K562 (cell line): ENCODE data around the gene EMD. TPM values are rescaled to one million over a fixed set of nuclear protein-coding genes. Genes with fewer than 3 reads are reported as not detected.
A peak's percentile ranks its signal among the peaks of the same experiment; 100 is the strongest.

ENCODE experiments used
- MGA ChIP-seq: fragments of 450-650 bp; IDR thresholded peaks from 2 replicates; pipeline ENCODE4 v1.6.1; 2016; ENCODE audit warnings: mild to moderate bottlenecking, moderate library complexity
- RB1 ChIP-seq: fragments of 450-650 bp; IDR thresholded peaks from 2 replicates; pipeline ENCODE4 v1.6.1; 2017; ENCODE audit warnings: low read depth, mild to moderate bottlenecking
- RBM14 ChIP-seq: fragments of 200-400 bp; formaldehyde crosslinking; IDR thresholded peaks from 2 replicates; pipeline ENCODE4 v1.6.1; 2018; ENCODE audit warnings: low read depth, mild to moderate bottlenecking, low read length, moderate library complexity, borderline replicate concordance; ENCODE audit not compliant: insufficient read depth
- TAF15 ChIP-seq: fragments of 200-400 bp; formaldehyde crosslinking; IDR thresholded peaks from 2 replicates; pipeline ENCODE4 v1.6.1; 2017; ENCODE audit warnings: mild to moderate bottlenecking, low read depth, low read length, moderate library complexity
- polyA plus RNA-seq, 8 experiments: library from polyadenylated mRNA; depleted of rRNA in 4 of 8; stranded (reverse) in 5 of 8; unstranded in 3 of 8; fragments of >200 nt; fragmentation: Nextera tagmentation in 2 of 8; fragmentation: Illumina TruSeq in 1 of 8; extraction: Ambion mirVana in 2 of 8; extraction: Trizol in 1 of 8; gene quantifications; 2 replicates each; pipeline versions ENCODE4 v1.2.1 to v1.2.3, GENCODE V29; 2011 to 2014; ENCODE audit warnings: inconsistent platforms in 1 of 8, missing spikeins in 1 of 8
- total RNA-seq, 7 experiments: library from RNA; depleted of rRNA in 6 of 7; stranded (reverse); fragments of >200 nt in 6 of 7; fragmentation: Illumina TruSeq in 2 of 7; extraction: Trizol in 2 of 7; gene quantifications; 2 replicates each; pipeline versions ENCODE4 v1.2.1 to v1.2.3, GENCODE V29; 2011 to 2021; ENCODE audit warnings: low replicate concordance in 1 of 7
- TF ChIP-seq, protein P1 (sequence below), 3 experiments: fragments of 200-800 bp in 1 of 3; fragments of 250-450 bp in 1 of 3; fragments of 450-650 bp in 1 of 3; sonication (Bioruptor Pico) in 1 of 3; sonication (Bioruptor generic) in 1 of 3; formaldehyde crosslinking in 1 of 3; IDR thresholded peaks; 2 replicates each; pipeline versions ENCODE4 v1.6.1 to v1.8.0; 2016 to 2022; ENCODE audit warnings: mild to moderate bottlenecking in 2 of 3, missing genetic modification characterization in 2 of 3, missing compliant biosample characterization in 1 of 3, moderate library complexity in 1 of 3
- TF ChIP-seq, protein P2 (sequence below), 3 experiments: IDR thresholded peaks in 2 of 3; conservative IDR thresholded peaks in 1 of 3; 2 replicates each; pipeline ENCODE4 v1.5.1; 2011 to 2012; ENCODE audit warnings: low read length in 3 of 3, mild to moderate bottlenecking in 3 of 3, control low read depth in 2 of 3, improper control_type of control experiment in 1 of 3, inconsistent platforms in 1 of 3, low read depth in 1 of 3, mixed read lengths in 1 of 3, moderate library complexity in 1 of 3; ENCODE audit not compliant: insufficient read depth in 2 of 3

EMD gene
- total and polyA plus RNA-seq, 9 of the 15 experiments (the other 6 are each of a cell fraction or from before 2014, with no cell fraction given): 2.3 to 206 (median 61.9) TPM

DNA sequence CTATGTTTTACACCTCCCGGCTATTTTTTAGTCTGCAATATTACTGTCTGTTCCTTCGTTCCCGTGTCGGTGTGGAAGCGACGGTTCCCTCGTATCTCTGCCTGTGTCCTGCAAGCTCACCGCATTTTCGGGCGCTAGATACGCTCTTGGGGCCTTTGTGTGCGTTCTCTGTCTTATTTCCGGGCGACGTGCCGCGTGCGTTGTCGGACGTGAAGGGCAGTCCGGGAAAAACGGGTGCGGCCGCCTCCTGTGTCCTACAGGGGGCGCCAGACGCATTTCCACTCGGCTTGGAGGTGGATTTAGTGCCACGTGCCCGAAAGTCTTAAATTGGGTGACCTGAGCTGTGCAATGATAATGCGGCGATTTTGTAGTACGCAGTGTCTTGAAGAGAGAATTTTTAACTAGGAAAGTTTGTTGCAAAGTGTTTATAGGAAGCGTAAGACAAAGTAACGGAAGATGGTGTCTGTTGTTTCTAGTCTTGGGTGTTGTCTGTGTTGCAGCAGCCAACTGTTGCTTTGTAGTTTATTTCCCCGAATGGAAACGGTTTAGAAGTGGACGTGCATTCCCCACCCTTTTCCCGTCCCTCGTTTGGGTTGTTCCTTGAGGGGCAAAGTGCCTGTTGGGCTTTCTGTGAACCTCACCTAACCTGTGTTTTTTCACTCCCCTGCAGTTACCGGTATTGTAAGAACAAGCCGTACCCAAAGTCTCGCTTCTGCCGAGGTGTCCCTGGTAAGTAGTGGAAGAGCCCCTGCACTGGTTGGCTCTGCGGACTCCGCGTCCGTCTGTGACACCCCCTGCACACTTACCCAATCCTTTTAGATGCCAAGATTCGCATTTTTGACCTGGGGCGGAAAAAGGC, 19.8 kb downstream of the EMD start (continued):
- TF ChIP-seq MGA: peak; percentile 89
- 0 out of 2 replicates have a peak, but pooled peaks have one; percentile 7 for TF ChIP-seq RB1
- TF ChIP-seq, protein P1, sequence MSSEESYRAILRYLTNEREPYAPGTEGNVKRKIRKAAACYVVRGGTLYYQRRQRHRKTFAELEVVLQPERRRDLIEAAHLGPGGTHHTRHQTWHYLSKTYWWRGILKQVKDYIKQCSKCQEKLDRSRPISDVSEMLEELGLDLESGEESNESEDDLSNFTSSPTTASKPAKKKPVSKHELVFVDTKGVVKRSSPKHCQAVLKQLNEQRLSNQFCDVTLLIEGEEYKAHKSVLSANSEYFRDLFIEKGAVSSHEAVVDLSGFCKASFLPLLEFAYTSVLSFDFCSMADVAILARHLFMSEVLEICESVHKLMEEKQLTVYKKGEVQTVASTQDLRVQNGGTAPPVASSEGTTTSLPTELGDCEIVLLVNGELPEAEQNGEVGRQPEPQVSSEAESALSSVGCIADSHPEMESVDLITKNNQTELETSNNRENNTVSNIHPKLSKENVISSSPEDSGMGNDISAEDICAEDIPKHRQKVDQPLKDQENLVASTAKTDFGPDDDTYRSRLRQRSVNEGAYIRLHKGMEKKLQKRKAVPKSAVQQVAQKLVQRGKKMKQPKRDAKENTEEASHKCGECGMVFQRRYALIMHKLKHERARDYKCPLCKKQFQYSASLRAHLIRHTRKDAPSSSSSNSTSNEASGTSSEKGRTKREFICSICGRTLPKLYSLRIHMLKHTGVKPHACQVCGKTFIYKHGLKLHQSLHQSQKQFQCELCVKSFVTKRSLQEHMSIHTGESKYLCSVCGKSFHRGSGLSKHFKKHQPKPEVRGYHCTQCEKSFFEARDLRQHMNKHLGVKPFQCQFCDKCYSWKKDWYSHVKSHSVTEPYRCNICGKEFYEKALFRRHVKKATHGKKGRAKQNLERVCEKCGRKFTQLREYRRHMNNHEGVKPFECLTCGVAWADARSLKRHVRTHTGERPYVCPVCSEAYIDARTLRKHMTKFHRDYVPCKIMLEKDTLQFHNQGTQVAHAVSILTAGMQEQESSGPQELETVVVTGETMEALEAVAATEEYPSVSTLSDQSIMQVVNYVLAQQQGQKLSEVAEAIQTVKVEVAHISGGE (CRISPR knock-in tag; IDR thresholded peaks at IDR 0.05): peak in 1 of 3 experiments; percentile 72; a peak in 1 of 6 replicates
- no peak for TF ChIP-seq RBM14
- TF ChIP-seq TAF15: no peak
- TF ChIP-seq, protein P2, sequence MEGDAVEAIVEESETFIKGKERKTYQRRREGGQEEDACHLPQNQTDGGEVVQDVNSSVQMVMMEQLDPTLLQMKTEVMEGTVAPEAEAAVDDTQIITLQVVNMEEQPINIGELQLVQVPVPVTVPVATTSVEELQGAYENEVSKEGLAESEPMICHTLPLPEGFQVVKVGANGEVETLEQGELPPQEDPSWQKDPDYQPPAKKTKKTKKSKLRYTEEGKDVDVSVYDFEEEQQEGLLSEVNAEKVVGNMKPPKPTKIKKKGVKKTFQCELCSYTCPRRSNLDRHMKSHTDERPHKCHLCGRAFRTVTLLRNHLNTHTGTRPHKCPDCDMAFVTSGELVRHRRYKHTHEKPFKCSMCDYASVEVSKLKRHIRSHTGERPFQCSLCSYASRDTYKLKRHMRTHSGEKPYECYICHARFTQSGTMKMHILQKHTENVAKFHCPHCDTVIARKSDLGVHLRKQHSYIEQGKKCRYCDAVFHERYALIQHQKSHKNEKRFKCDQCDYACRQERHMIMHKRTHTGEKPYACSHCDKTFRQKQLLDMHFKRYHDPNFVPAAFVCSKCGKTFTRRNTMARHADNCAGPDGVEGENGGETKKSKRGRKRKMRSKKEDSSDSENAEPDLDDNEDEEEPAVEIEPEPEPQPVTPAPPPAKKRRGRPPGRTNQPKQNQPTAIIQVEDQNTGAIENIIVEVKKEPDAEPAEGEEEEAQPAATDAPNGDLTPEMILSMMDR (IDR thresholded peaks at IDR 0.05 in 2 of 3, conservative IDR thresholded peaks at IDR 0.05 in 1 of 3; ENCODE audit: insufficient read depth in 2 of 3, low read depth in 1 of 3, low read length in 3 of 3): peak; percentile 60 to 86 (median 70)
